Natural killer cell (primary cell): ENCODE measurements around the gene PECR. TPM values are rescaled to one million over a fixed set of nuclear protein-coding genes. Genes with fewer than 3 reads are reported as not detected.
A peak's percentile ranks its signal among the peaks of the same experiment; 100 is the strongest.

Source experiments
- ATAC-seq, 3 donors: fragments of 150-1000 bp in 2 of 3; fragments of 200-7000 bp in 1 of 3; cut with Tn5 transposase; 1 replicate in 1 of 3; 2 replicates in 2 of 3; pipeline ENCODE4 v1.10.0; 2021; ENCODE audit warnings: mild to moderate bottlenecking in 2 of 3, moderate library complexity in 2 of 3
- DNase-seq, 2 donors: peaks; one replicate each; pipeline versions ENCODE4 v3.0.0 to v3.0.0-alpha.2; 2013 to 2021; ENCODE audit warnings: mixed read lengths in 1 of 2
- H3K27ac ChIP-seq: one replicate; pipeline ENCODE4 v1.5.1; 2013; ENCODE audit warnings: mild to moderate bottlenecking, low read length
- H3K27me3 ChIP-seq: one replicate; pipeline ENCODE4 v1.6.1; 2013; ENCODE audit warnings: low read length; ENCODE audit not compliant: control insufficient read depth, insufficient read depth
- H3K36me3 ChIP-seq: one replicate; pipeline ENCODE4 v1.6.1; 2013; ENCODE audit warnings: low read length; ENCODE audit not compliant: control insufficient read depth, insufficient read depth
- H3K4me1 ChIP-seq: one replicate; pipeline ENCODE4 v1.6.1; 2013; ENCODE audit warnings: low read length; ENCODE audit not compliant: control insufficient read depth, insufficient read depth
- H3K4me3 ChIP-seq: one replicate; pipeline ENCODE4 v1.5.1; 2013; ENCODE audit warnings: low read length
- H3K9me3 ChIP-seq: one replicate; pipeline ENCODE4 v1.6.1; 2013; ENCODE audit warnings: low read length; ENCODE audit not compliant: control insufficient read depth, insufficient read depth
- H3K27ac Mint-ChIP-seq, 2 donors: one replicate each; pipeline ENCODE4 v1.8.0; 2022; ENCODE audit warnings: mild to moderate bottlenecking in 2 of 2, mixed read lengths in 2 of 2, moderate library complexity in 1 of 2
- H3K27me3 Mint-ChIP-seq, 2 donors: one replicate each; pipeline ENCODE4 v1.8.0; 2022; ENCODE audit warnings: low read depth in 2 of 2, mixed read lengths in 2 of 2
- H3K36me3 Mint-ChIP-seq: one replicate; pipeline ENCODE4 v1.8.0; 2022; ENCODE audit warnings: mixed read lengths
- H3K4me1 Mint-ChIP-seq, 2 donors: one replicate each; pipeline ENCODE4 v1.8.0; 2022; ENCODE audit warnings: mixed read lengths in 2 of 2
- H3K4me3 Mint-ChIP-seq: one replicate; pipeline ENCODE4 v1.8.0; 2022; ENCODE audit warnings: mild to moderate bottlenecking, moderate library complexity, mixed read lengths
- H3K9me3 Mint-ChIP-seq, 2 donors: one replicate each; pipeline ENCODE4 v1.8.0; 2022; ENCODE audit warnings: mixed read lengths in 2 of 2
- WGBS: methylation state at CpG from one replicate; pipeline ENCODE4 v1.1.7; 2013; ENCODE audit warnings: missing lambda C conversion rate; ENCODE audit not compliant: insufficient coverage; 5-methylcytosine and 5-hydroxymethylcytosine counted together
- intact Hi-C: fragments of 100-400 bp; cut with micrococcal nuclease; formaldehyde crosslinking; loops from one replicate; pipeline ENCODE4 v1.14.2; 2022
- total RNA-seq, 4 donors: library from RNA; stranded (reverse); fragments of 120-200 nt in 1 of 4; gene quantifications; one replicate each; pipeline versions ENCODE4 v1.2.3 to v1.2.4, GENCODE V29; 2013 to 2022
- TF ChIP-seq, protein P1 (sequence below): fragments of 200-600 bp; IDR thresholded peaks from one replicate; pipeline ENCODE4 v1.8.0; 2022; ENCODE audit warnings: antibody characterized with exemption

The PECR gene
- total RNA-seq, 3 donors from 2014 or later (not counting 1 experiment from before 2014, with no cell fraction given): 15.4 to 25.7 (median 17.5) TPM

DNA sequence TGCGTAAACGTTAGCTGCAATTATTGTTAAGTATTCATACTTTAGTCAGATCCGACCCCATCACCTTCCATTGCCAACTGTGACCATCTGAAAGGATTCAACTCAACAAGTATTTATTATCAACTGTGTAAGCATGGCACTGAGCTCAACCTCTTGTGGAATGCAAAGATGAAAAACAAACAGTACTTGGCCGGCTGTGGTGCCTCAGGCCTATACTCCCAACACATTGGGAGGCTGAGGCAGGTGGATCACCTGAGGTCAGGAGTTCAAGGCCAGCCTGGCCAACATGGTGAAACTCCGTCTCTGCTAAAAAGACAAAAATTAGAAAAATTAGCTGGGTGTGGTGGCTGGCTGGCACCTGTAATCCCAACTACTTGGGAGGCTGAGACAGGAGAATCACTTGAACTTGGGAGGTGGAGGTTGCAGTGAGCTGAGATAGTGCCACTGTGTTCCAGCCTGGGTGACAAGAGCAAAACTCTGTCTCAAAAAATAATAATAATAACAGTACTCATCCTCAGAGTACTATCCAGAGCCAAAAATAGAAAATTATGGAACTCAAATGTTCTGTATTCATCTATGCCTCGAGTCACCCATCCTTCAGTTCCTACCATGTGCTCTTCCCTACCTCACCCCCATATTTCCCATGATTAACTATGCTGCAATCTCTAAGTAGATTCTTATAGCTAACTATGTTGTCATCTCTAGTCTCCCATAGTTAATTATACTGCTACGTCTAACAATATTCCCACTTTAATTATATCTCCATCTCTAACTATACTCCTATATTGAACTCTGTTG lies 59.6 kb downstream of the PECR start:
- Histone ChIP-seq H3K4me3 (no peak overlapping the region), H3K4me1 (peaks cover 3% of the 10 kb centered on the region), H3K27ac (no peak overlapping the region), H3K36me3 (no peaks in the 10 kb centered on the region), H3K27me3 (no peaks in the 10 kb centered on the region), H3K9me3 (no peaks in the 10 kb centered on the region)
- Mint-ChIP-seq H3K27me3 (no peaks in the 10 kb centered on the region), H3K36me3 (no peaks in the 10 kb centered on the region), H3K9me3 (no peaks in the 10 kb centered on the region), H3K4me1 (peaks cover 0 to 6% of the 10 kb centered on the region in 2 donors), H3K27ac (no peak overlapping the region), H3K4me3 (no peak overlapping the region)
- intact Hi-C loops: no loop called here
- ATAC-seq (no peak), DNase-seq (no peak)
- 95% methylated on average over 7 of the region's 7 CpGs for WGBS
- TF ChIP-seq, protein P1, sequence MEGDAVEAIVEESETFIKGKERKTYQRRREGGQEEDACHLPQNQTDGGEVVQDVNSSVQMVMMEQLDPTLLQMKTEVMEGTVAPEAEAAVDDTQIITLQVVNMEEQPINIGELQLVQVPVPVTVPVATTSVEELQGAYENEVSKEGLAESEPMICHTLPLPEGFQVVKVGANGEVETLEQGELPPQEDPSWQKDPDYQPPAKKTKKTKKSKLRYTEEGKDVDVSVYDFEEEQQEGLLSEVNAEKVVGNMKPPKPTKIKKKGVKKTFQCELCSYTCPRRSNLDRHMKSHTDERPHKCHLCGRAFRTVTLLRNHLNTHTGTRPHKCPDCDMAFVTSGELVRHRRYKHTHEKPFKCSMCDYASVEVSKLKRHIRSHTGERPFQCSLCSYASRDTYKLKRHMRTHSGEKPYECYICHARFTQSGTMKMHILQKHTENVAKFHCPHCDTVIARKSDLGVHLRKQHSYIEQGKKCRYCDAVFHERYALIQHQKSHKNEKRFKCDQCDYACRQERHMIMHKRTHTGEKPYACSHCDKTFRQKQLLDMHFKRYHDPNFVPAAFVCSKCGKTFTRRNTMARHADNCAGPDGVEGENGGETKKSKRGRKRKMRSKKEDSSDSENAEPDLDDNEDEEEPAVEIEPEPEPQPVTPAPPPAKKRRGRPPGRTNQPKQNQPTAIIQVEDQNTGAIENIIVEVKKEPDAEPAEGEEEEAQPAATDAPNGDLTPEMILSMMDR: no peak

DNA sequence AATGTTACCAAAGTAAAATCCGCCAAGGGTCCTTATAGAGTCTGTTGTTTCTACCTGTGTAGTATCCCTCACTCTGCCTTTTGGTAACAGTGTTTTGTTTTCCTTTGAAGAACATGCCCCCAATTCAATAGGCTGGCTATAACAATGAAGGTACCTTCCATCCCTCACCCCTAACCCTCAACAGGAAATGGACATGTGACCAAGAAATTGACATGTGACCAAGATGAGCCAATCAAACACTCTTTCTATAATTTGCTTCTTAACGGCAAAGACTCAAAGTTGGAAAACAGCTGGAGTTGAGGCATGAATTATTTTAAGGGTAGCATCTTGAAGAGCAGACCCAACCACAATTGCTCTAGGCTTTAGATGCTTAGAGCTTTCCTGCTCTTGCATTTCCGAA lies 62.9 kb downstream of the PECR start:
- Histone ChIP-seq H3K9me3 (no peaks in the 10 kb centered on the region), H3K4me3 (no peak overlapping the region), H3K4me1 (peaks cover 20% of the 10 kb centered on the region), H3K27ac (no peak overlapping the region), H3K27me3 (no peaks in the 10 kb centered on the region), H3K36me3 (no peaks in the 10 kb centered on the region)
- Mint-ChIP-seq H3K27ac (no peak overlapping the region), H3K27me3 (no peaks in the 10 kb centered on the region), H3K4me1 (peaks cover 23 to 27% of the 10 kb centered on the region in 2 donors), H3K36me3 (no peaks in the 10 kb centered on the region), H3K9me3 (no peaks in the 10 kb centered on the region), H3K4me3 (no peak overlapping the region)
- 89% methylated on average over 2 of the region's 3 CpGs for WGBS
- intact Hi-C loops: no loop called here
- DNase-seq (no peak), ATAC-seq (no peak)
- TF ChIP-seq, protein P1: no peak

DNA sequence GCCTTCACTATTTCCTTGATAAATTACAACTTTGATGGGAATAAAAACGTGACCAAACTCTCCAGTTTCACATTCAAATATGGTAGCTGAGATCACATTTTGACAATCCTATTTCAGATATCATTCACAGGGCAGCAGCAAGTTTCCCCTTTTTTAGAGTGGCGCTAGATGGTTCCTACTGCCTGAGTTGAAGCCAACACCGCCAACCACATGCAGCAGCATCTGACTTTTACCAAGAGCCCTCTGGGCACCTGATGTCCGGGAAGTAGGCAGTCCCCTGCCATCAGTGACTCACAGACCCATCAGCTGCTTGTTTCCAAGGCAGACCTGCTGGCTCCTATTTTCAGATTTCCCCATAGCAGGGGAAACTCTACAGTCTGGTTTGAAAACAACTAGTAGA lies 64.2 kb downstream of the PECR start:
- ATAC-seq (no peak), DNase-seq (peak in 1 of 2 donors; percentile 43)
- no peaks in the 10 kb centered on the region for H3K27me3 Mint-ChIP-seq
- WGBS: 40% methylated on average over 4 of the region's 4 CpGs
- H3K9me3 Mint-ChIP-seq: no peaks in the 10 kb centered on the region
- no peak overlapping the region for H3K27ac ChIP-seq
- no peaks in the 10 kb centered on the region for H3K9me3 ChIP-seq
- peak overlapping the region in 1 of 2 donors; percentile 35 for H3K27ac Mint-ChIP-seq
- H3K36me3 Mint-ChIP-seq: no peaks in the 10 kb centered on the region
- H3K36me3 ChIP-seq: no peaks in the 10 kb centered on the region
- H3K27me3 ChIP-seq: no peaks in the 10 kb centered on the region
- TF ChIP-seq, protein P1: no peak
- intact Hi-C loops: no loop called here
- peaks cover 27% of the 10 kb centered on the region for H3K4me1 ChIP-seq
- no peak overlapping the region for H3K4me3 Mint-ChIP-seq
- H3K4me1 Mint-ChIP-seq: peaks cover 32 to 36% of the 10 kb centered on the region in 2 donors
- no peak overlapping the region for H3K4me3 ChIP-seq
